OCI-LY1 (cell line): ENCODE measurements around the gene ZBTB7A.

ENCODE experiments used
- H2AFZ ChIP-seq: fragments of 200-600 bp; sonication (generic), shearing (Covaris generic); 2 replicates; pipeline ENCODE4 v1.6.0; 2014; ENCODE audit warnings: antibody characterized with exemption, mild to moderate bottlenecking, low read length
- H3F3A ChIP-seq: fragments of 200-600 bp; sonication (generic), shearing (Covaris generic); 2 replicates; pipeline ENCODE4 v1.6.0; 2014; ENCODE audit warnings: mild to moderate bottlenecking, antibody characterized with exemption, low read length, moderate library complexity; ENCODE audit not compliant: insufficient read depth
- H3K27ac ChIP-seq: fragments of 200-600 bp; sonication (generic); 2 replicates; pipeline ENCODE4 v1.5.1; 2014; ENCODE audit warnings: low read length, mixed run types, mild to moderate bottlenecking, low read depth; ENCODE audit not compliant: poor library complexity, severe bottlenecking
- H3K27me3 ChIP-seq: fragments of 200-600 bp; sonication (generic); 2 replicates; pipeline ENCODE4 v1.6.0; 2014; ENCODE audit warnings: antibody characterized with exemption, mild to moderate bottlenecking, low read length, moderate library complexity; ENCODE audit not compliant: insufficient read depth
- H3K36me3 ChIP-seq: fragments of 200-600 bp; sonication (generic); 2 replicates; pipeline ENCODE4 v1.6.1; 2014; ENCODE audit warnings: mild to moderate bottlenecking, antibody characterized with exemption, low read length, moderate library complexity, mixed read lengths; ENCODE audit not compliant: insufficient read depth
- H3K4me1 ChIP-seq: fragments of 200-600 bp; sonication (generic); 2 replicates; pipeline ENCODE4 v1.5.1; 2014; ENCODE audit warnings: mild to moderate bottlenecking, low read length, moderate library complexity; ENCODE audit not compliant: insufficient read depth, severe bottlenecking
- H3K4me2 ChIP-seq: fragments of 200-600 bp; sonication (generic), shearing (Covaris generic); 2 replicates; pipeline ENCODE4 v1.6.1; 2014; ENCODE audit warnings: low read length
- H3K4me3 ChIP-seq: fragments of 200-600 bp; sonication (generic); 2 replicates; pipeline ENCODE4 v1.5.1; 2014; ENCODE audit warnings: low read length, low read depth, mild to moderate bottlenecking, mixed read lengths; ENCODE audit not compliant: poor library complexity, severe bottlenecking
- H3K79me2 ChIP-seq: fragments of 200-600 bp; shearing (Covaris generic); 2 replicates; pipeline ENCODE4 v1.6.1; 2016; ENCODE audit warnings: mixed run types, low read length, mixed read lengths; ENCODE audit not compliant: insufficient read depth
- H3K9ac ChIP-seq: fragments of 200-600 bp; sonication (generic), shearing (Covaris generic); 2 replicates; pipeline ENCODE4 v1.6.1; 2014; ENCODE audit warnings: mild to moderate bottlenecking, low read length, mixed read lengths
- H3K9me2 ChIP-seq: fragments of 200-600 bp; sonication (generic), shearing (Covaris generic); 2 replicates; pipeline ENCODE4 v1.6.1; 2014; ENCODE audit warnings: low read depth, mild to moderate bottlenecking, low read length, mixed read lengths
- H3K9me3 ChIP-seq: fragments of 200-600 bp; shearing (Covaris generic); 2 replicates; pipeline ENCODE4 v1.6.1; 2014; ENCODE audit warnings: low read length, mixed read lengths
- H4K20me1 ChIP-seq: fragments of 200-600 bp; sonication (generic), shearing (Covaris generic); 2 replicates; pipeline ENCODE4 v1.6.0; 2016; ENCODE audit warnings: mild to moderate bottlenecking, low read length; ENCODE audit not compliant: insufficient read depth
- CTCF ChIP-seq: fragments of 200-600 bp; sonication (generic), shearing (Covaris generic); IDR thresholded peaks from 2 replicates; pipeline ENCODE4 v1.5.1; 2017; ENCODE audit warnings: mild to moderate bottlenecking, antibody characterized with exemption, low read length, moderate library complexity, mixed read lengths
- EZH2 ChIP-seq: fragments of 200-600 bp; sonication (generic), shearing (Covaris generic); IDR thresholded peaks from 2 replicates; pipeline ENCODE4 v1.8.0; 2017; ENCODE audit warnings: borderline replicate concordance, mixed run types, mild to moderate bottlenecking, antibody characterized with exemption, low read length, moderate library complexity, mixed read lengths

ZBTB7A gene

GRCh38 chr19:4055209-4055552 is 11.5 kb downstream of the ZBTB7A start:
- Histone ChIP-seq H3K27ac (no peak overlapping the region), H3K79me2 (peaks cover 52% of the 10 kb centered on the region), H3K9me2 (no peaks in the 10 kb centered on the region), H3K4me1 (peaks cover 14% of the 10 kb centered on the region), H3K4me2 (no peak overlapping the region), H3K4me3 (no peak overlapping the region), H3K27me3 (no peaks in the 10 kb centered on the region), H3K36me3 (peaks cover 57% of the 10 kb centered on the region), H3F3A (no peaks in the 10 kb centered on the region), H2AFZ (no peak overlapping the region), H4K20me1 (no peaks in the 10 kb centered on the region), H3K9ac (no peak overlapping the region), H3K9me3 (no peaks in the 10 kb centered on the region)
- TF ChIP-seq EZH2 (no peak), CTCF (no peak)

DNA sequence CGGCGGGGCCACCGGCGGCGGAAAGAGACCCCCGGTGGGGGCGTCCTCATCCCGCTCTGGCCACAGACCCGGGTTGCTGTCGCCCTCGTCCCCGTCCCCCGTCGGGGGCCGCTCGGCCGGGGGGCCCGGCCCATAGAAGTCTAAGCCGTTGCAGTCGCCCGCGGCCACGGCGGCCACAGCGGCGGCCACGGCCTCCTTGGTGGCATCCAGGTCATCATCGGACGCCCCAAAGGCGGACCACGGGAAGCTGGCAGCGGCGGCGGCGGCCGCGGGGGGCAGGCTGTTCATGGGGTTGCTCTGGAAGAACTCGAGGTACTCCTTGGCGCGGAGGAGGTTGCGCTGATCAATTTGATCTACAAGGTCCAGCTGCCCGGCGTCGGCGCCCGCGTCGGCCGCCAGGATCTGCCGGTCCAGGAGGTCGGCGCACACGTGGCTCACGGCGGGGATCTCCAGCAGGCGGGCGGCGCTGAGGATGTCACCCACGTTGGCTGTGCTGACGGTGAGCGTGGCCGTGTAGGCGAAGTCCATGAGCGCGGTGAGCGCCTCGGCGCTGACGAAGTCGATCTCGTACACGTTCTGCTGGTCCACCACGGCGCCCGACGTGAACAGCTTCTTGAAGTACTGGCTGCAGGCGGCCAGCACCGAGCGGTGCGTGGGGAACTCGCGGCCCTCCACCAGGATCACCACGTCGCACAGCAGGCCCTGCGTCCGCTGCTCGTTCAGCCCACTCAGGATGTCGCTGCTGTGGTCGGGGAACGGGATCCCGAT is 12.1 kb downstream of the ZBTB7A start:
- H4K20me1 ChIP-seq: no peaks in the 10 kb centered on the region
- H3K27me3 ChIP-seq: no peaks in the 10 kb centered on the region
- H3K9me2 ChIP-seq: no peaks in the 10 kb centered on the region
- no peaks in the 10 kb centered on the region for H3F3A ChIP-seq
- no peaks in the 10 kb centered on the region for H3K9me3 ChIP-seq
- peaks cover 48% of the 10 kb centered on the region for H3K79me2 ChIP-seq
- no peak overlapping the region for H3K4me3 ChIP-seq
- H3K27ac ChIP-seq: no peak overlapping the region
- no peak for TF ChIP-seq EZH2
- no peak for TF ChIP-seq CTCF
- H3K4me1 ChIP-seq: peaks cover 9% of the 10 kb centered on the region
- H3K9ac ChIP-seq: no peak overlapping the region
- H3K4me2 ChIP-seq: no peak overlapping the region
- no peak overlapping the region for H2AFZ ChIP-seq
- peaks cover 62% of the 10 kb centered on the region for H3K36me3 ChIP-seq

- Histone ChIP-seq H3K27me3 (no peaks in the 10 kb centered on the region), H3K9me2 (no peaks in the 10 kb centered on the region), H3K9me3 (no peaks in the 10 kb centered on the region), H3K4me3 (no peak overlapping the region), H3F3A (no peaks in the 10 kb centered on the region), H2AFZ (no peak overlapping the region), H3K4me2 (no peak overlapping the region), H4K20me1 (no peaks in the 10 kb centered on the region), H3K79me2 (peaks cover 39% of the 10 kb centered on the region), H3K27ac (no peak overlapping the region), H3K4me1 (no peaks in the 10 kb centered on the region), H3K36me3 (peaks cover 69% of the 10 kb centered on the region), H3K9ac (no peak overlapping the region)
- no peak for TF ChIP-seq EZH2
- no peak for TF ChIP-seq CTCF
These were observed 13.0 kb downstream of the ZBTB7A start for GRCh38 chr19:4053423-4054324.
